Thyroid gland (tissue), 4 donors: ENCODE results near the gene GAB3. TPM values are rescaled to one million over a fixed set of nuclear protein-coding genes. Genes with fewer than 3 reads are reported as not detected.
A peak's percentile ranks its signal among the peaks of the same experiment; 100 is the strongest.

Source experiments
- DNase-seq, 2 donors: peaks; one replicate each; pipeline ENCODE4 v3.0.0-alpha.2; 2019
- H3K27ac ChIP-seq, 3 donors: fragments of 200-600 bp; sonication (generic); 1 replicate in 2 of 3; 2 replicates in 1 of 3; pipeline ENCODE4 v1.5.1; 2016 to 2019; ENCODE audit warnings: mild to moderate bottlenecking in 1 of 3, moderate library complexity in 1 of 3
- H3K27me3 ChIP-seq: fragments of 200-600 bp; sonication (generic); one replicate; pipeline ENCODE4 v1.5.1; 2019
- H3K36me3 ChIP-seq, 2 donors: fragments of 200-600 bp; sonication (generic); one replicate each; pipeline ENCODE4 v1.5.1; 2016 to 2019
- H3K4me1 ChIP-seq, 2 donors: fragments of 200-600 bp; sonication (generic); one replicate each; pipeline ENCODE4 v1.5.1; 2017 to 2019
- H3K4me3 ChIP-seq, 3 donors: fragments of 200-600 bp; sonication (generic); replicated peaks in 1 of 3; 1 replicate in 2 of 3; 2 replicates in 1 of 3; pipeline ENCODE4 v1.5.1; 2016; ENCODE audit warnings: mild to moderate bottlenecking in 1 of 3
- H3K9me3 ChIP-seq: fragments of 200-600 bp; sonication (generic); one replicate; pipeline ENCODE4 v1.5.1; 2017
- CTCF ChIP-seq, 6 experiments: fragments of 200-600 bp in 3 of 6; fragments of 450-650 bp in 3 of 6; sonication (generic) in 3 of 6; IDR thresholded peaks; one replicate each; pipeline ENCODE4 v1.5.1; 2016 to 2019; ENCODE audit warnings: antibody characterized with exemption in 6 of 6, mild to moderate bottlenecking in 2 of 6, inconsistent platforms in 1 of 6, moderate library complexity in 1 of 6
- POLR2A ChIP-seq, 2 donors: fragments of 450-650 bp; IDR thresholded peaks; one replicate each; pipeline ENCODE4 v1.6.1; 2017; ENCODE audit warnings: antibody characterized with exemption in 2 of 2, mild to moderate bottlenecking in 2 of 2, moderate library complexity in 1 of 2
- WGBS, 2 donors: methylation state at CpG; one replicate each; pipeline ENCODE4 v1.1.5; 2017; 5-methylcytosine and 5-hydroxymethylcytosine counted together
- intact Hi-C: fragments of 100-400 bp; cut with DNase I; formaldehyde crosslinking; loops from one replicate; pipeline ENCODE4 v1.15.1; 2023
- total RNA-seq, 4 donors: library from RNA; depleted of rRNA; stranded (reverse); fragments of >200 nt; gene quantifications; one replicate each; pipeline ENCODE4 v1.2.3, GENCODE V29; 2016

GAB3 gene
- total RNA-seq, 4 donors from 2014 or later = 5.8 to 10.2 (median 8.1) TPM

GRCh38 chrX:154715825-154716224 lies 35.1 kb downstream of the GAB3 start:
- H3K27me3 ChIP-seq = no peaks in the 10 kb centered on the region
- intact Hi-C loops = no loop called here
- H3K36me3 ChIP-seq = no peaks in the 10 kb centered on the region
- no peak overlapping the region for H3K4me3 ChIP-seq
- TF ChIP-seq POLR2A (IDR thresholded peaks at IDR 0.05) = no peak
- no peak for TF ChIP-seq CTCF (IDR thresholded peaks at IDR 0.05)
- H3K4me1 ChIP-seq = no peaks in the 10 kb centered on the region
- H3K9me3 ChIP-seq = no peaks in the 10 kb centered on the region
- H3K27ac ChIP-seq = no peak overlapping the region
- DNase-seq = no peak
- WGBS, 2 donors = 100% methylated on average over 1 to 5 of the region's 5 CpGs

GRCh38 chrX:154714925-154715324 lies 36.0 kb downstream of the GAB3 start:
- no peak overlapping the region for H3K27ac ChIP-seq
- H3K4me1 ChIP-seq = no peaks in the 10 kb centered on the region
- DNase-seq = peak; percentile 20 to 35
- no peaks in the 10 kb centered on the region for H3K36me3 ChIP-seq
- no peak overlapping the region for H3K4me3 ChIP-seq
- WGBS, 2 donors = 0 to 6% methylated on average over 2 of the region's 2 CpGs
- no peak for TF ChIP-seq POLR2A (IDR thresholded peaks at IDR 0.05)
- peak; percentile 39 to 81 (median 68) for TF ChIP-seq CTCF (IDR thresholded peaks at IDR 0.05)
- intact Hi-C loops = no loop called here
- no peaks in the 10 kb centered on the region for H3K9me3 ChIP-seq
- no peaks in the 10 kb centered on the region for H3K27me3 ChIP-seq

GRCh38 chrX:154712781-154713740 lies 37.8 kb downstream of the GAB3 start:
- H3K4me1 ChIP-seq = no peaks in the 10 kb centered on the region
- H3K9me3 ChIP-seq = no peaks in the 10 kb centered on the region
- TF ChIP-seq POLR2A (IDR thresholded peaks at IDR 0.05) (no peak), CTCF (IDR thresholded peaks at IDR 0.05) (no peak)
- intact Hi-C loops = no loop called here
- no peaks in the 10 kb centered on the region for H3K27me3 ChIP-seq
- 78 to 86% methylated on average over 6 to 7 of the region's 7 CpGs for WGBS, 2 donors
- no peak for DNase-seq
- no peaks in the 10 kb centered on the region for H3K36me3 ChIP-seq
- H3K4me3 ChIP-seq = no peak overlapping the region
- no peak overlapping the region for H3K27ac ChIP-seq

- intact Hi-C loops = no loop called here
- Histone ChIP-seq H3K27me3 (no peaks in the 10 kb centered on the region), H3K9me3 (no peaks in the 10 kb centered on the region), H3K27ac (no peak overlapping the region), H3K4me1 (no peaks in the 10 kb centered on the region), H3K4me3 (no peak overlapping the region), H3K36me3 (no peaks in the 10 kb centered on the region)
- no peak for TF ChIP-seq POLR2A (IDR thresholded peaks at IDR 0.05)
- TF ChIP-seq CTCF (IDR thresholded peaks at IDR 0.05) = no peak
- no peak for DNase-seq
- WGBS, 2 donors = 70 to 79% methylated on average over 1 of the region's 1 CpG
Measured at GRCh38 chrX:154711264-154711663, 39.6 kb downstream of the GAB3 start.

GRCh38 chrX:154710309-154710708 lies 40.6 kb downstream of the GAB3 start:
- no peak overlapping the region for H3K4me3 ChIP-seq
- H3K4me1 ChIP-seq = no peaks in the 10 kb centered on the region
- H3K36me3 ChIP-seq = no peaks in the 10 kb centered on the region
- WGBS, 2 donors = 82 to 88% methylated on average over 4 of the region's 4 CpGs
- no peaks in the 10 kb centered on the region for H3K9me3 ChIP-seq
- no peak overlapping the region for H3K27ac ChIP-seq
- intact Hi-C loops = no loop called here
- H3K27me3 ChIP-seq = no peaks in the 10 kb centered on the region
- DNase-seq = no peak
- TF ChIP-seq POLR2A (IDR thresholded peaks at IDR 0.05) (no peak), CTCF (IDR thresholded peaks at IDR 0.05) (no peak)
